ENCODE measurements around the gene PTPRM. TPM values are rescaled to one million over a fixed set of nuclear protein-coding genes. Genes with fewer than 3 reads are reported as not detected.
A peak's percentile ranks its signal among the peaks of the same experiment; 100 is the strongest.

PTPRM gene
- total RNA-seq, 4 donors from 2014 or later = 22.5 to 92.5 (median 39.2) TPM

DNA sequence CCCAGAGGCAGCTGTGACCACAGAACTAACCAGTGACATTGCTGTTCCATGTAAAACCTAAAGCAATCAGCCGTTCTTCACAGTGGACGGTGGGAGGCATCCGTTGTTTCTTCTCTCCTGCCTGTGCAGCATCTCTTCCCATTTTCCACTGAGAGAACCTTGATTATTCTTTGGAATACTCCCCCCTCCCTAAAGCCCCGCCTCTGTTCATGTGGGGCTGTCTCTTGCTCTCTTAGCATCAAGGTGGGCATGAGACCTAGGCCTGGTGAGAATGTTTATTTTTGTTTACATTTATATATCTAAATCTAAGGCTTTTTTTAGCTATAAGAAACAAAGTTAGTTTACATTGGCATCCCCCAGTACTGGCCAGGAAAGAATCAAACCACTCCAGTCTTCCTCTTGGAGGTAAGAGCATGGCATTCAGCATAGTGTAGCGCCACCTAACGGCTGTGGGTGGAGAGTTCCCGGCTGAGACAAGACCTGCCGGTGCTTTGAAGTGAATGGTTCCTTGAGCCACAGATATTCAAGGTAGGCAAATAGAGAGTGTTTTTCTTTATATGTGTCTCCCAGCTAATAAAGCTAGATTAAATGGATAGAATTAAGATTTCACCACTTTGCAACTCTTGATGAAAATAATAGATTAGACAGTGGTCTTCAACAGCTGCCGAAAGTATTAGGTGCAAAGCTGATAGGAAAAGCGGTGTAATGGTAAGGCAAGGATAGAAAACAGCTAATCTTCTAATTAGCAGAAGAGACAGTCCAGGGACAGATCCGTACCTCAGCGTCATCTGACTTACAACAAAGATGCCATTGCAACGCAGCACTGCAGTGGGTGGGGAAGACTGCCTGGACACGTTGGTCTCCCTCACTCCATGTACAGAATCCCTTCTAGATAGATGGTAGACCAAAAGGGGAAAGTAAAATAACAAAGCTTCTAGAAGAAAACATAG, 822.5 kb downstream of the PTPRM start:
- Histone ChIP-seq H3K4me1 (no peaks in the 10 kb centered on the region), H3K27ac (no peak overlapping the region), H3K36me3 (no peaks in the 10 kb centered on the region), H3K9me3 (no peaks in the 10 kb centered on the region), H3K27me3 (no peaks in the 10 kb centered on the region), H3K4me3 (no peak overlapping the region)
- DNase-seq = peak; percentile 69
- in situ Hi-C loops (cut with MboI; ENCODE audit: low pct_ligation_motif_present in 1 of 4, low pct_unique_long_range_greater_than_20kb in 1 of 4, low sequenced_read_pairs in 3 of 4) (loop anchor here in 2 of 4 donors (25.0 kb wide), 2 partner anchors 602 to 1127 kb away; no protein-coding TSS in a partner anchor), intact Hi-C loops (cut with DNase I; ENCODE audit: low total_unique reads) (loop anchor here (10.0 kb wide), 1 partner anchor 1115 kb away; no protein-coding TSS in a partner anchor)
- TF ChIP-seq POLR2A (IDR thresholded peaks at IDR 0.05) (no peak), CTCF (IDR thresholded peaks at IDR 0.05) (peak; percentile 54 to 80 (median 66)), EP300 (IDR thresholded peaks at IDR 0.05; ENCODE audit: low read depth) (no peak)
- 52 to 64% methylated on average over 7 to 14 of the region's 14 CpGs for WGBS, 2 donors (ENCODE audit: low coverage in 1 of 2)

DNA sequence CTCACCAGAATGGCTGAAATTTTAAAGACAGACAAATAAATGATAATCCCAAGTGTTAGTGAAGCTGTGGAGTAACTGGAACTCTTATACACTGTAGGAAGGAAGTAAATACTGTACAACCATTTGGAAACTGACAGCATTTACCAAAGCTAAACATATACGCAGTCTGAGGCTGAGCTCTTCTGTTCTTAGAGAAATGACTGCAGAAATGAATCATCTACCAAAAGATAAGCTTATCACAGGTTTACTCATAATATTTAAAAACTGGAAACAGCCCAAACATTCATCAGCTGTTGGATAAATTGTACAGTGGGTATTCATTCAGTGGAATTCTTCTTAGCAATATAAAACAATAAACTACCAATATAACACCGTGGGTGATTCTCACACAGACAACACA, 824.0 kb downstream of the PTPRM start:
- no peak overlapping the region for H3K4me3 ChIP-seq
- intact Hi-C loops (cut with DNase I; ENCODE audit: low total_unique reads) = no loop called here
- no peaks in the 10 kb centered on the region for H3K27me3 ChIP-seq
- 35 to 41% methylated on average over 2 of the region's 2 CpGs for WGBS, 2 donors (ENCODE audit: low coverage in 1 of 2)
- TF ChIP-seq EP300 (IDR thresholded peaks at IDR 0.05; ENCODE audit: low read depth) (no peak), POLR2A (IDR thresholded peaks at IDR 0.05) (no peak), CTCF (IDR thresholded peaks at IDR 0.05) (no peak), POLR2AphosphoS5 (IDR thresholded peaks at IDR 0.05) (no peak)
- in situ Hi-C loops (cut with MboI; ENCODE audit: low pct_ligation_motif_present in 1 of 4, low pct_unique_long_range_greater_than_20kb in 1 of 4, low sequenced_read_pairs in 3 of 4) = loop anchor here in 2 of 4 donors (25.0 kb wide), 2 partner anchors 604 to 1129 kb away; no protein-coding TSS in a partner anchor
- H3K36me3 ChIP-seq = no peaks in the 10 kb centered on the region
- H3K9me3 ChIP-seq = no peaks in the 10 kb centered on the region
- DNase-seq = no peak
- no peak overlapping the region for H3K27ac ChIP-seq
- no peaks in the 10 kb centered on the region for H3K4me1 ChIP-seq

DNA sequence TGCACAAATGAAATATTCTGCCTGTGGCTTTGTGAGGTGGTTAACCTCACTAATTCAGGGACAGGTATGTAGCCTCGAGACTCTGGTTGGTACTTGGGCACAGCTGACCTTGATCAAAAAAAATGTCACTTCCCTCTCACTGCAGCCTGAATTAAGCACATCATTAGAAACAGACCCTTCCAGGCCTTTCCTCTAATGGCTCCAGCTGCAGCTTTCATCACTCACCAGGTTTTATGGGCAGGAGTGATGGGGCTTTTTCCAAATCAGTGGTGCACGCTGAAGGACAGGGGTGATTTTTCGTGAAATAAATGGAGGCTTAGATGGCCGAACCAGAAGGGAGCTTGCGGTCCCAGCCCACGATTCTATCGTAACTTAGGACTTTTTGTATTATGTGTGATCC, 829.1 kb downstream of the PTPRM start:
- in situ Hi-C loops (cut with MboI; ENCODE audit: low pct_ligation_motif_present in 1 of 4, low pct_unique_long_range_greater_than_20kb in 1 of 4, low sequenced_read_pairs in 3 of 4) = loop anchor here in 2 of 4 donors (25.0 kb wide), 2 partner anchors 609 to 1134 kb away; no protein-coding TSS in a partner anchor
- Histone ChIP-seq H3K4me3 (no peak overlapping the region), H3K27me3 (no peaks in the 10 kb centered on the region), H3K9me3 (no peaks in the 10 kb centered on the region), H3K4me1 (no peaks in the 10 kb centered on the region), H3K27ac (no peak overlapping the region), H3K36me3 (no peaks in the 10 kb centered on the region)
- 85 to 92% methylated on average over 4 to 7 of the region's 7 CpGs for WGBS, 2 donors (ENCODE audit: low coverage in 1 of 2)
- DNase-seq = no peak
- TF ChIP-seq CTCF (IDR thresholded peaks at IDR 0.05) (no peak), EP300 (IDR thresholded peaks at IDR 0.05; ENCODE audit: low read depth) (no peak), POLR2A (IDR thresholded peaks at IDR 0.05) (no peak), POLR2AphosphoS5 (IDR thresholded peaks at IDR 0.05) (no peak)
- intact Hi-C loops (cut with DNase I; ENCODE audit: low total_unique reads) = no loop called here

- Histone ChIP-seq H3K27me3 (no peaks in the 10 kb centered on the region), H3K4me1 (no peaks in the 10 kb centered on the region), H3K36me3 (no peaks in the 10 kb centered on the region), H3K9me3 (no peaks in the 10 kb centered on the region), H3K27ac (no peak overlapping the region), H3K4me3 (no peak overlapping the region)
- 78% methylated on average over 12 of the region's 12 CpGs; no CpG with 5 or more reads in 1 of the 2 donors for WGBS, 2 donors (ENCODE audit: low coverage in 1 of 2)
- in situ Hi-C loops (cut with MboI; ENCODE audit: low pct_ligation_motif_present in 1 of 4, low pct_unique_long_range_greater_than_20kb in 1 of 4, low sequenced_read_pairs in 3 of 4) (loop anchor here in 2 of 4 donors (25.0 kb wide), 2 partner anchors 610 to 1135 kb away; no protein-coding TSS in a partner anchor), intact Hi-C loops (cut with DNase I; ENCODE audit: low total_unique reads) (no loop called here)
- TF ChIP-seq POLR2A (IDR thresholded peaks at IDR 0.05) (no peak), CTCF (IDR thresholded peaks at IDR 0.05) (no peak), POLR2AphosphoS5 (IDR thresholded peaks at IDR 0.05) (no peak), EP300 (IDR thresholded peaks at IDR 0.05; ENCODE audit: low read depth) (no peak)
- DNase-seq = no peak
Observed at GRCh38 chr18:8397034-8397433, 829.9 kb downstream of the PTPRM start.
